Kidney (tissue), 14 donors: ENCODE data around the gene TEX38. TPM values are rescaled to one million over a fixed set of nuclear protein-coding genes. Genes with fewer than 3 reads are reported as not detected.

Source experiments
- DNase-seq, 5 donors: peaks; one replicate each; pipeline ENCODE4 v3.0.0-alpha.2; 2013 to 2020
- FAIRE-seq: peaks from 2 replicates; lab custom pipeline; 2012; peaks lifted over from hg19 to GRCh38; lab: Jason Lieb, UNC
- H3K27ac ChIP-seq, 2 donors: one replicate each; pipeline ENCODE4 v1.7.0; 2013; ENCODE audit warnings: low read depth in 2 of 2, low read length in 2 of 2, inconsistent platforms in 1 of 2
- H3K27me3 ChIP-seq: one replicate; pipeline ENCODE4 v1.7.1; 2013; ENCODE audit warnings: low read length, inconsistent platforms; ENCODE audit not compliant: control insufficient read depth, insufficient read depth
- H3K36me3 ChIP-seq, 3 donors: one replicate each; pipeline versions ENCODE4 v1.7.0 to v1.7.1; 2013; ENCODE audit warnings: low read length in 3 of 3, control low read depth in 1 of 3, inconsistent platforms in 1 of 3; ENCODE audit not compliant: insufficient read depth in 3 of 3, control insufficient read depth in 2 of 3
- H3K4me1 ChIP-seq, 3 donors: one replicate each; pipeline versions ENCODE4 v1.7.0 to v1.7.1; 2013; ENCODE audit warnings: low read length in 3 of 3, inconsistent platforms in 1 of 3, low read depth in 1 of 3; ENCODE audit not compliant: control insufficient read depth in 2 of 3, insufficient read depth in 2 of 3
- H3K4me3 ChIP-seq, 3 donors: one replicate each; pipeline versions ENCODE4 v1.7.0 to v1.8.1; 2013; ENCODE audit warnings: low read length in 3 of 3, control low read depth in 1 of 3, inconsistent platforms in 1 of 3
- H3K9ac ChIP-seq, 3 donors: one replicate each; pipeline versions ENCODE4 v1.7.0 to v1.7.1; 2013; ENCODE audit warnings: low read length in 3 of 3, control low read depth in 1 of 3, inconsistent platforms in 1 of 3
- H3K9me3 ChIP-seq, 3 donors: one replicate each; pipeline versions ENCODE4 v1.7.0 to v1.7.1; 2013; ENCODE audit warnings: low read length in 3 of 3, control low read depth in 1 of 3, inconsistent platforms in 1 of 3; ENCODE audit not compliant: control insufficient read depth in 2 of 3, insufficient read depth in 1 of 3
- CTCF ChIP-seq: IDR thresholded peaks from 3 replicates; pipeline ENCODE4 v1.5.1; 2012; ENCODE audit warnings: mild to moderate bottlenecking, moderate library complexity, borderline replicate concordance; ENCODE audit not compliant: insufficient read depth; ENCODE audit errors: extremely low read depth
- intact Hi-C: fragments of 100-400 bp; cut with DNase I; formaldehyde crosslinking; loops from one replicate; pipeline ENCODE4 v1.11.1; 2022
- polyA plus RNA-seq: library from polyadenylated mRNA; stranded (reverse); fragments of 350-450 nt; fragmentation: Illumina TruSeq; extraction: RNeasy Lipid Tissue Mini Kit (QIAGEN cat#74804); gene quantifications from one replicate; pipeline ENCODE4 v1.2.3, GENCODE V29; 2014; ENCODE audit warnings: low read depth, low replicate concordance; ENCODE audit not compliant: insufficient read depth
- total RNA-seq: library from RNA; stranded (reverse); fragmentation: NEBNext Ultra II Directional; extraction: Animal tissue kit (Norgen Biotek cat#: 25700); gene quantifications from one replicate; pipeline ENCODE4 v1.2.1, GENCODE V29; 2021
- donor health status: control.
- donor health status: control.
- donor health status: control.
- donor health status: control.
- donor health status: control.
- donor health status: DM: yes; HTN: yes; CAD: no.
- donor health status: Normal renal cell carcinoma (clear cell type).

The TEX38 gene
- total and polyA plus RNA-seq, 2 donors from 2014 or later = 0.35 TPM; not detected in 1

- Histone ChIP-seq H3K27ac (no peak overlapping the region), H3K4me1 (no peaks in the 10 kb centered on the region), H3K4me3 (no peak overlapping the region), H3K9ac (no peak overlapping the region), H3K27me3 (no peaks in the 10 kb centered on the region), H3K9me3 (no peaks in the 10 kb centered on the region), H3K36me3 (peaks cover 4 to 34% (median 27%) of the 10 kb centered on the region in 3 donors)
- no peak for TF ChIP-seq CTCF
- no peak for FAIRE-seq
- intact Hi-C loops = no loop called here
- no peak for DNase-seq
Measured at GRCh38 chr1:46703927-46704641, 32.4 kb downstream of the TEX38 start.

- intact Hi-C loops = no loop called here
- Histone ChIP-seq H3K9ac (no peak overlapping the region), H3K4me1 (no peaks in the 10 kb centered on the region), H3K9me3 (no peaks in the 10 kb centered on the region), H3K27me3 (no peaks in the 10 kb centered on the region), H3K4me3 (no peak overlapping the region), H3K27ac (no peak overlapping the region), H3K36me3 (peaks cover 6 to 34% (median 29%) of the 10 kb centered on the region in 3 donors)
- DNase-seq = no peak
- FAIRE-seq = no peak
- TF ChIP-seq CTCF = no peak
Measured at GRCh38 chr1:46705408-46705807, 33.8 kb downstream of the TEX38 start.

- Histone ChIP-seq H3K9me3 (no peaks in the 10 kb centered on the region), H3K4me1 (no peaks in the 10 kb centered on the region), H3K27ac (no peak overlapping the region), H3K9ac (no peak overlapping the region), H3K36me3 (peaks cover 6 to 33% (median 26%) of the 10 kb centered on the region in 3 donors), H3K4me3 (no peak overlapping the region), H3K27me3 (no peaks in the 10 kb centered on the region)
- DNase-seq = no peak
- no peak for FAIRE-seq
- intact Hi-C loops = no loop called here
- TF ChIP-seq CTCF = no peak
Measured at GRCh38 chr1:46708121-46708520, 36.5 kb downstream of the TEX38 start.

GRCh38 chr1:46714976-46715375 lies 43.3 kb downstream of the TEX38 start:
- no peak for DNase-seq
- H3K27me3 ChIP-seq = no peaks in the 10 kb centered on the region
- no peaks in the 10 kb centered on the region for H3K9me3 ChIP-seq
- intact Hi-C loops = no loop called here
- no peak overlapping the region for H3K9ac ChIP-seq
- no peak for TF ChIP-seq CTCF
- no peak for FAIRE-seq
- H3K4me3 ChIP-seq = no peak overlapping the region
- peaks cover 2 to 13% (median 6%) of the 10 kb centered on the region in 3 donors for H3K36me3 ChIP-seq
- no peak overlapping the region for H3K27ac ChIP-seq
- H3K4me1 ChIP-seq = peaks cover 0 to 23% (median 16%) of the 10 kb centered on the region in 3 donors
